ENCODE measurements around the gene KCNH8. TPM values are rescaled to one million over a fixed set of nuclear protein-coding genes. Genes with fewer than 3 reads are reported as not detected.

The KCNH8 gene
- total RNA-seq, 1 experiment from 2014 or later, result 0.12 TPM

DNA sequence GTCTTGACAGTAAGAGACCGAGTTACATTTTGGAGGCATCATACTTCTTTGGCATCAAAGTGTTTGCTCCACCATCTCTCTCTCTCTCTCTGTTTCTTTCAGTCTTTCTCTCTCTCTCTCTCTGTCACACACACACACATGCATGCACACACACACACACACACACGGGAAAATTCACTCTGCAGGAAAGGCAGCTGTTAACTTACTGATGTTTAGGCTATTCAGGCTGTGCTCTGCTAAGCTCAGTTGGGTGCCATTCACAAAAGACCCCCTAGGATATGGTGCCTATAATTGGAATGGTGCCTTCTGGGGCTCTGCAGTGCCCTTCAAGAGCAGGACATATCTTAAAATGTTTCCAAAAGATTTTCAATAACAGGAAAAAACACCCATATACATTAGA lies 78.2 kb downstream of the KCNH8 start:
- H3K4me2 ChIP-seq (ENCODE audit: low read length), result no peak overlapping the region
- no peak overlapping the region for H3K27ac ChIP-seq (ENCODE audit: low read depth, low read length)
- H3K4me3 ChIP-seq (replicated peaks in 1 of 2; ENCODE audit: low read depth in 1 of 2, low read length in 2 of 2), result no peak overlapping the region
- intact Hi-C loops (cut with micrococcal nuclease), result no loop called here
- no peaks in the 10 kb centered on the region for H4K20me1 ChIP-seq (ENCODE audit: insufficient read depth)
- ChIA-PET POLR2A (no interaction called here), CTCF (no interaction called here), RAD21 (ENCODE audit: low non-redundant PET in 1 of 2, low total read pairs in 2 of 2, uncharacterized antibody in 2 of 2, unreplicated experiment in 2 of 2) (no interaction called here)
- H3K4me1 ChIP-seq (ENCODE audit: control insufficient read depth in 1 of 2, insufficient read depth in 2 of 2, low read length in 2 of 2), result no peaks in the 10 kb centered on the region
- H3K79me2 ChIP-seq (ENCODE audit: insufficient read depth, low read length), result no peaks in the 10 kb centered on the region
- DNase-seq (ENCODE audit: low read depth, low spot score), result no peak
- no peak for TF ChIP-seq ZNF274 (IDR thresholded peaks at IDR 0.05; ENCODE audit: low read depth, low read length)
- TF ChIP-seq, protein P1, sequence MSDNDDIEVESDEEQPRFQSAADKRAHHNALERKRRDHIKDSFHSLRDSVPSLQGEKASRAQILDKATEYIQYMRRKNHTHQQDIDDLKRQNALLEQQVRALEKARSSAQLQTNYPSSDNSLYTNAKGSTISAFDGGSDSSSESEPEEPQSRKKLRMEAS (IDR thresholded peaks at IDR 0.05), result no peak
- TF ChIP-seq POLR2AphosphoS5 (IDR thresholded peaks at IDR 0.05; ENCODE audit: low read depth, low read length), result no peak
- no peak for TF ChIP-seq EGR1 (IDR thresholded peaks at IDR 0.05; ENCODE audit: low read depth)
- no peak for TF ChIP-seq YY1 (IDR thresholded peaks at IDR 0.05; ENCODE audit: extremely low read depth, insufficient replicate concordance, low read depth, low read length)
- TF ChIP-seq POLR2A (IDR thresholded peaks at IDR 0.05; ENCODE audit: borderline replicate concordance, extremely low read depth, insufficient read depth, insufficient read length), result no peak
- TF ChIP-seq, protein P2, sequence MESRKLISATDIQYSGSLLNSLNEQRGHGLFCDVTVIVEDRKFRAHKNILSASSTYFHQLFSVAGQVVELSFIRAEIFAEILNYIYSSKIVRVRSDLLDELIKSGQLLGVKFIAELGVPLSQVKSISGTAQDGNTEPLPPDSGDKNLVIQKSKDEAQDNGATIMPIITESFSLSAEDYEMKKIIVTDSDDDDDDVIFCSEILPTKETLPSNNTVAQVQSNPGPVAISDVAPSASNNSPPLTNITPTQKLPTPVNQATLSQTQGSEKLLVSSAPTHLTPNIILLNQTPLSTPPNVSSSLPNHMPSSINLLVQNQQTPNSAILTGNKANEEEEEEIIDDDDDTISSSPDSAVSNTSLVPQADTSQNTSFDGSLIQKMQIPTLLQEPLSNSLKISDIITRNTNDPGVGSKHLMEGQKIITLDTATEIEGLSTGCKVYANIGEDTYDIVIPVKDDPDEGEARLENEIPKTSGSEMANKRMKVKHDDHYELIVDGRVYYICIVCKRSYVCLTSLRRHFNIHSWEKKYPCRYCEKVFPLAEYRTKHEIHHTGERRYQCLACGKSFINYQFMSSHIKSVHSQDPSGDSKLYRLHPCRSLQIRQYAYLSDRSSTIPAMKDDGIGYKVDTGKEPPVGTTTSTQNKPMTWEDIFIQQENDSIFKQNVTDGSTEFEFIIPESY (IDR thresholded peaks at IDR 0.05; ENCODE audit: extremely low read depth, insufficient replicate concordance, low read length), result no peak
- TF ChIP-seq ZFX (IDR thresholded peaks at IDR 0.05), result no peak
- TF ChIP-seq SP1 (IDR thresholded peaks at IDR 0.05; ENCODE audit: low read depth), result no peak
- TF ChIP-seq ELF1 (IDR thresholded peaks at IDR 0.05; ENCODE audit: borderline replicate concordance, low read depth), result no peak
- no peak for TF ChIP-seq EZH2 (IDR thresholded peaks at IDR 0.05)
- no peak for TF ChIP-seq SIN3A (IDR thresholded peaks at IDR 0.05; ENCODE audit: low read depth)
- TF ChIP-seq, protein P3, sequence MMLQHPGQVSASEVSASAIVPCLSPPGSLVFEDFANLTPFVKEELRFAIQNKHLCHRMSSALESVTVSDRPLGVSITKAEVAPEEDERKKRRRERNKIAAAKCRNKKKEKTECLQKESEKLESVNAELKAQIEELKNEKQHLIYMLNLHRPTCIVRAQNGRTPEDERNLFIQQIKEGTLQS (IDR thresholded peaks at IDR 0.05), result no peak
- TF ChIP-seq TCF7L2 (IDR thresholded peaks at IDR 0.05; ENCODE audit: borderline replicate concordance, extremely low read depth, insufficient read depth, insufficient read length), result no peak
- TF ChIP-seq, protein P4, sequence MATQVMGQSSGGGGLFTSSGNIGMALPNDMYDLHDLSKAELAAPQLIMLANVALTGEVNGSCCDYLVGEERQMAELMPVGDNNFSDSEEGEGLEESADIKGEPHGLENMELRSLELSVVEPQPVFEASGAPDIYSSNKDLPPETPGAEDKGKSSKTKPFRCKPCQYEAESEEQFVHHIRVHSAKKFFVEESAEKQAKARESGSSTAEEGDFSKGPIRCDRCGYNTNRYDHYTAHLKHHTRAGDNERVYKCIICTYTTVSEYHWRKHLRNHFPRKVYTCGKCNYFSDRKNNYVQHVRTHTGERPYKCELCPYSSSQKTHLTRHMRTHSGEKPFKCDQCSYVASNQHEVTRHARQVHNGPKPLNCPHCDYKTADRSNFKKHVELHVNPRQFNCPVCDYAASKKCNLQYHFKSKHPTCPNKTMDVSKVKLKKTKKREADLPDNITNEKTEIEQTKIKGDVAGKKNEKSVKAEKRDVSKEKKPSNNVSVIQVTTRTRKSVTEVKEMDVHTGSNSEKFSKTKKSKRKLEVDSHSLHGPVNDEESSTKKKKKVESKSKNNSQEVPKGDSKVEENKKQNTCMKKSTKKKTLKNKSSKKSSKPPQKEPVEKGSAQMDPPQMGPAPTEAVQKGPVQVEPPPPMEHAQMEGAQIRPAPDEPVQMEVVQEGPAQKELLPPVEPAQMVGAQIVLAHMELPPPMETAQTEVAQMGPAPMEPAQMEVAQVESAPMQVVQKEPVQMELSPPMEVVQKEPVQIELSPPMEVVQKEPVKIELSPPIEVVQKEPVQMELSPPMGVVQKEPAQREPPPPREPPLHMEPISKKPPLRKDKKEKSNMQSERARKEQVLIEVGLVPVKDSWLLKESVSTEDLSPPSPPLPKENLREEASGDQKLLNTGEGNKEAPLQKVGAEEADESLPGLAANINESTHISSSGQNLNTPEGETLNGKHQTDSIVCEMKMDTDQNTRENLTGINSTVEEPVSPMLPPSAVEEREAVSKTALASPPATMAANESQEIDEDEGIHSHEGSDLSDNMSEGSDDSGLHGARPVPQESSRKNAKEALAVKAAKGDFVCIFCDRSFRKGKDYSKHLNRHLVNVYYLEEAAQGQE (IDR thresholded peaks at IDR 0.05; ENCODE audit: low read depth), result no peak
- no peak for TF ChIP-seq RAD21 (IDR thresholded peaks at IDR 0.05; ENCODE audit: low read depth)
- no peak for TF ChIP-seq SRF (IDR thresholded peaks at IDR 0.05; ENCODE audit: low read depth)
- H3K36me3 ChIP-seq (ENCODE audit: control insufficient read depth in 1 of 2, insufficient read depth in 2 of 2, low read length in 2 of 2), result no peaks in the 10 kb centered on the region
- H2AFZ ChIP-seq (ENCODE audit: low read depth, low read length, poor library complexity, severe bottlenecking), result no peak overlapping the region
- no peak overlapping the region for H3K9ac ChIP-seq (ENCODE audit: low read length)
- H3K9me3 ChIP-seq (ENCODE audit: control insufficient read depth in 1 of 2, insufficient read depth in 1 of 2, low read depth in 1 of 2, low read length in 2 of 2), result peaks cover 0 to 4% of the 10 kb centered on the region in 2 experiments; a peak in 1 of 4 replicates
- H3K9me2 ChIP-seq (ENCODE audit: insufficient read depth), result no peaks in the 10 kb centered on the region
- no peaks in the 10 kb centered on the region for H3K27me3 ChIP-seq (ENCODE audit: insufficient read depth, low read length)
- no TSS peak for BruUV-seq (replicated peaks)
- ATAC-seq, result no peak

Measured in HCT116 (cell line).